Left renal cortex interstitium (tissue), 4 donors: ENCODE results near the gene RPS8. TPM values are rescaled to one million over a fixed set of nuclear protein-coding genes. Genes with fewer than 3 reads are reported as not detected.
"Not testable (repeated sequence)": the region's sequence is repeated elsewhere in the genome, so short reads cannot be mapped to it uniquely, and the experiment has no call there.

Experiments used
- DNase-seq, 4 donors: peaks; one replicate each; pipeline ENCODE4 v3.0.0-alpha.2; 2013; ENCODE audit warnings: low read depth in 4 of 4, low spot score in 2 of 4, missing footprints in 1 of 4
- polyA plus RNA-seq, 4 donors: library from polyadenylated mRNA; unstranded; fragments of 120-200 nt; gene quantifications; one replicate each; pipeline ENCODE4 v1.2.1, GENCODE V29; 2013; ENCODE audit not compliant: insufficient read length in 4 of 4

Gene RPS8
- polyA plus RNA-seq, 4 donors, result 2,090 to 2,870 (median 2,389) TPM

- DNase-seq, result no peak
Measured at GRCh38 chr1:44801491-44802305, 26.4 kb downstream of the RPS8 start.

GRCh38 chr1:44802306-44803061 lies 27.1 kb downstream of the RPS8 start:
- no peak for DNase-seq

- DNase-seq, result no peak
Measured at GRCh38 chr1:44803062-44803311, 27.6 kb downstream of the RPS8 start.

GRCh38 chr1:44803312-44804095 lies 28.2 kb downstream of the RPS8 start:
- DNase-seq, result no peak

- DNase-seq, result no peak
Measured at GRCh38 chr1:44805311-44806024, 30.1 kb downstream of the RPS8 start.

- no peak for DNase-seq
Measured at GRCh38 chr1:44806025-44806703, 30.8 kb downstream of the RPS8 start.

- no peak for DNase-seq
Measured at GRCh38 chr1:44806704-44807363, 31.5 kb downstream of the RPS8 start, which contains the start of gene DYNLT4. DYNLT4 (minus strand) TSS chr1:44807351; CDS start chr1:44806668, 683 bp downstream.

- peak in 2 of 4 donors; percentile 81 to 83 for DNase-seq
Measured at GRCh38 chr1:44807364-44808062, 32.2 kb downstream of the RPS8 start.

- no peak for DNase-seq
Measured at GRCh38 chr1:44808063-44808937, 33.0 kb downstream of the RPS8 start, which contains the start of gene BTBD19. BTBD19 (plus strand) TSS chr1:44808523; CDS start chr1:44808821, 298 bp downstream.

- no peak for DNase-seq
Measured at GRCh38 chr1:44808938-44809917, 33.9 kb downstream of the RPS8 start.

- DNase-seq, result no peak
Measured at GRCh38 chr1:44810101-44810761, 34.9 kb downstream of the RPS8 start.

- not testable (repeated sequence) for DNase-seq
Measured at GRCh38 chr1:44810762-44811105, 35.4 kb downstream of the RPS8 start.

GRCh38 chr1:44811234-44811633 lies 35.9 kb downstream of the RPS8 start:
- DNase-seq, result no peak

GRCh38 chr1:44812822-44813543 lies 37.6 kb downstream of the RPS8 start:
- DNase-seq, result no peak

GRCh38 chr1:44815926-44816325 lies 40.6 kb downstream of the RPS8 start:
- DNase-seq, result not testable (repeated sequence)

GRCh38 chr1:44817307-44817706 lies 42.0 kb downstream of the RPS8 start:
- DNase-seq, result no peak
